Ovary (tissue), 3 donors: ENCODE measurements around the gene KRT27.

ENCODE experiments used
- EP300 ChIP-seq: sonication (generic); formaldehyde crosslinking; IDR thresholded peaks from one replicate; pipeline ENCODE4 v1.6.1; 2017; ENCODE audit warnings: antibody characterized with exemption
- POLR2A ChIP-seq: fragments of 450-650 bp; IDR thresholded peaks from one replicate; pipeline ENCODE4 v1.6.1; 2017; ENCODE audit warnings: antibody characterized with exemption, mild to moderate bottlenecking, moderate library complexity
- TF ChIP-seq, protein P1 (sequence below), 3 donors: fragments of 450-650 bp in 2 of 3; fragments of 200-600 bp in 1 of 3; IDR thresholded peaks; one replicate each; pipeline versions ENCODE4 v1.5.1 to v1.8.0; 2016 to 2022; ENCODE audit warnings: antibody characterized with exemption in 3 of 3, mild to moderate bottlenecking in 1 of 3
- donor health status: DM: no; HTN: no; CAD: no.

DNA sequence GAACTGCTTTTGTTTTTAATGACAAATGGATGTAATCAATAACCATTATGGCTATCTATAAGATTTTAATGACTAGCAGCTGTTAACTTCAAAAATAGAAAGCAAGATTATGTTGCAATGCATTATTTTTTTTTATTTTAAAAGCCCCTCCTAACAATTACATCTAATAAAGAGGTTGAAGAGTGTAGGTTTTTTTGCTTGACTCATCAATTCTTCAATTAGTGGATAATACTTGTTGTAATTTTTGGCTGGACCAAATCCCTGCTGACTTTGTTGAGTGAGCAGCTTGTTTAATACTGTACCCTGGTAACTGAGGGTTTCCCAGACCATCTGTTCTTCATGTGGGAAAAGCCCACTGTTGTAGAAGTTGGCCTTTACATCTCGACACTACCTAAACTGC lies 51.4 kb downstream of the KRT27 start:
- TF ChIP-seq EP300 (no peak), POLR2A (no peak)
- TF ChIP-seq, protein P1, sequence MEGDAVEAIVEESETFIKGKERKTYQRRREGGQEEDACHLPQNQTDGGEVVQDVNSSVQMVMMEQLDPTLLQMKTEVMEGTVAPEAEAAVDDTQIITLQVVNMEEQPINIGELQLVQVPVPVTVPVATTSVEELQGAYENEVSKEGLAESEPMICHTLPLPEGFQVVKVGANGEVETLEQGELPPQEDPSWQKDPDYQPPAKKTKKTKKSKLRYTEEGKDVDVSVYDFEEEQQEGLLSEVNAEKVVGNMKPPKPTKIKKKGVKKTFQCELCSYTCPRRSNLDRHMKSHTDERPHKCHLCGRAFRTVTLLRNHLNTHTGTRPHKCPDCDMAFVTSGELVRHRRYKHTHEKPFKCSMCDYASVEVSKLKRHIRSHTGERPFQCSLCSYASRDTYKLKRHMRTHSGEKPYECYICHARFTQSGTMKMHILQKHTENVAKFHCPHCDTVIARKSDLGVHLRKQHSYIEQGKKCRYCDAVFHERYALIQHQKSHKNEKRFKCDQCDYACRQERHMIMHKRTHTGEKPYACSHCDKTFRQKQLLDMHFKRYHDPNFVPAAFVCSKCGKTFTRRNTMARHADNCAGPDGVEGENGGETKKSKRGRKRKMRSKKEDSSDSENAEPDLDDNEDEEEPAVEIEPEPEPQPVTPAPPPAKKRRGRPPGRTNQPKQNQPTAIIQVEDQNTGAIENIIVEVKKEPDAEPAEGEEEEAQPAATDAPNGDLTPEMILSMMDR (IDR thresholded peaks at IDR 0.05) = no peak
